H1 (cell line): Measurements from ENCODE around the gene CHD5. TPM values are rescaled to one million over a fixed set of nuclear protein-coding genes. Genes with fewer than 3 reads are reported as not detected.

Source experiments
- CTCF ChIA-PET: fragments of 300-600 bp; sonication (Branson Sonifier 250); formaldehyde crosslinking; loops from one replicate; lab custom pipeline; 2021; ENCODE audit not compliant: partially characterized antibody; lab: Charles Lee
- POLR2A ChIA-PET: fragments of 300-600 bp; sonication (Branson Sonifier 250); formaldehyde crosslinking; loops from one replicate; lab custom pipeline; 2021; ENCODE audit warnings: inconsistent platforms; ENCODE audit not compliant: partially characterized antibody; lab: Charles Lee
- DNase-seq, 2 experiments: peaks; one replicate each; pipeline versions ENCODE4 v3.0.0 to v3.0.0-alpha.2; 2010 to 2022; ENCODE audit warnings: low spot score in 2 of 2, low read depth in 1 of 2, mixed read lengths in 1 of 2
- FAIRE-seq: peaks from 2 replicates; lab custom pipeline; 2011; peaks lifted over from hg19 to GRCh38; lab: Jason Lieb, UNC
- H2AFZ ChIP-seq: 2 replicates; pipeline ENCODE4 v1.8.1; 2012; ENCODE audit warnings: low read length, inconsistent platforms
- H2AK5ac ChIP-seq: 2 replicates; pipeline ENCODE4 v1.6.1; 2013; ENCODE audit warnings: low read depth, low read length
- H2BK120ac ChIP-seq: replicated peaks from 2 replicates; pipeline ENCODE3; 2013; ENCODE audit warnings: low read depth, low read length, inconsistent platforms
- H2BK12ac ChIP-seq: 2 replicates; pipeline ENCODE4 v1.6.1; 2013; ENCODE audit warnings: low read depth, low read length
- H2BK15ac ChIP-seq: 2 replicates; pipeline ENCODE4 v1.6.1; 2013; ENCODE audit warnings: low read length
- H2BK20ac ChIP-seq: 2 replicates; pipeline ENCODE4 v1.6.1; 2013; ENCODE audit warnings: low read length
- H2BK5ac ChIP-seq: 2 replicates; pipeline ENCODE4 v1.6.1; 2013; ENCODE audit warnings: low read depth, low read length
- H3K14ac ChIP-seq: 2 replicates; pipeline ENCODE4 v1.6.1; 2013; ENCODE audit warnings: inconsistent platforms; ENCODE audit not compliant: insufficient read length
- H3K18ac ChIP-seq: 2 replicates; pipeline ENCODE4 v1.6.1; 2013; ENCODE audit warnings: low read length; ENCODE audit errors: extremely low read depth
- H3K23ac ChIP-seq: 2 replicates; pipeline ENCODE4 v1.6.1; 2013; ENCODE audit warnings: inconsistent platforms; ENCODE audit not compliant: insufficient read length
- H3K23me2 ChIP-seq: 2 replicates; pipeline ENCODE4 v1.6.1; 2013; ENCODE audit warnings: low read depth, low read length
- H3K27ac ChIP-seq: 2 replicates; pipeline ENCODE4 v1.6.1; 2011; ENCODE audit warnings: low read depth, low read length, inconsistent platforms
- H3K27me3 ChIP-seq, 4 experiments: replicated peaks in 1 of 4; 1 replicate in 1 of 4; 2 replicates in 3 of 4; pipeline versions ENCODE4 v1.6.1 to v1.8.1; 2011 to 2013; ENCODE audit warnings: low read length in 3 of 4, mild to moderate bottlenecking in 3 of 4, inconsistent platforms in 2 of 4, mixed read lengths in 2 of 4, moderate library complexity in 1 of 4; ENCODE audit not compliant: control insufficient read depth in 3 of 4, insufficient read depth in 3 of 4; ENCODE audit errors: extremely low read depth in 1 of 4
- H3K36me3 ChIP-seq, 4 experiments: 2 replicates each; pipeline versions ENCODE4 v1.6.1 to v1.8.1; 2011 to 2013; ENCODE audit warnings: mild to moderate bottlenecking in 4 of 4, low read length in 3 of 4, moderate library complexity in 2 of 4, control low read depth in 1 of 4, inconsistent platforms in 1 of 4; ENCODE audit not compliant: insufficient read depth in 4 of 4, control insufficient read depth in 2 of 4
- H3K4ac ChIP-seq: replicated peaks from 2 replicates; pipeline ENCODE3; 2013; ENCODE audit warnings: low read length, low read depth, mixed read lengths, inconsistent platforms; ENCODE audit not compliant: insufficient read length
- H3K4me1 ChIP-seq, 4 experiments: replicated peaks in 1 of 4; 1 replicate in 1 of 4; 2 replicates in 3 of 4; pipeline versions ENCODE4 v1.6.1 to v1.8.1; 2011 to 2013; ENCODE audit warnings: low read length in 3 of 4, inconsistent platforms in 2 of 4, mixed read lengths in 1 of 4; ENCODE audit not compliant: insufficient read depth in 4 of 4, control insufficient read depth in 3 of 4
- H3K4me2 ChIP-seq, 2 experiments: 2 replicates each; pipeline versions ENCODE4 v1.6.1 to v1.8.1; 2011 to 2013; ENCODE audit warnings: low read depth in 2 of 2, low read length in 2 of 2, control low read depth in 1 of 2, inconsistent platforms in 1 of 2, mild to moderate bottlenecking in 1 of 2; ENCODE audit not compliant: insufficient read depth in 1 of 2
- H3K4me3 ChIP-seq, 4 experiments: fragments of 200-600, 300-600 bp in 1 of 4; sonication (generic), shearing (Covaris generic), sonication (Bioruptor Twin) in 1 of 4; 2 replicates each; pipeline versions ENCODE4 v1.5.1 to v1.8.1; 2011 to 2016; ENCODE audit warnings: low read length in 4 of 4, low read depth in 3 of 4, control low read depth in 2 of 4, inconsistent platforms in 2 of 4, mild to moderate bottlenecking in 2 of 4, mixed read lengths in 1 of 4, moderate library complexity in 1 of 4; ENCODE audit not compliant: insufficient read depth in 2 of 4; ENCODE audit errors: extremely low read depth in 1 of 4
- H3K56ac ChIP-seq: replicated peaks from 2 replicates; pipeline ENCODE3; 2013; ENCODE audit warnings: low read depth, mild to moderate bottlenecking, mixed read lengths, low read length, inconsistent platforms; ENCODE audit not compliant: insufficient read length
- H3K79me1 ChIP-seq: 2 replicates; pipeline ENCODE4 v1.6.1; 2013; ENCODE audit warnings: low read depth, low read length, control low read depth
- H3K79me2 ChIP-seq, 2 experiments: 2 replicates each; pipeline versions ENCODE4 v1.6.1 to v1.8.1; 2012 to 2013; ENCODE audit warnings: low read length in 2 of 2, mild to moderate bottlenecking in 2 of 2, inconsistent platforms in 1 of 2; ENCODE audit not compliant: insufficient read depth in 2 of 2, control insufficient read depth in 1 of 2
- H3K9ac ChIP-seq, 4 experiments: replicated peaks in 1 of 4; 1 replicate in 1 of 4; 2 replicates in 3 of 4; pipeline versions ENCODE4 v1.6.1 to v1.8.1; 2011 to 2013; ENCODE audit warnings: low read depth in 3 of 4, low read length in 3 of 4, control low read depth in 2 of 4, mild to moderate bottlenecking in 2 of 4, moderate library complexity in 2 of 4, inconsistent platforms in 1 of 4; ENCODE audit errors: extremely low read depth in 1 of 4
- H3K9me3 ChIP-seq, 2 experiments: 2 replicates each; pipeline versions ENCODE4 v1.6.1 to v1.8.1; 2012 to 2013; ENCODE audit warnings: mild to moderate bottlenecking in 2 of 2, moderate library complexity in 2 of 2, control low read depth in 1 of 2, inconsistent platforms in 1 of 2, low read depth in 1 of 2, low read length in 1 of 2, mixed read lengths in 1 of 2; ENCODE audit not compliant: insufficient read depth in 2 of 2
- H4K20me1 ChIP-seq, 2 experiments: replicated peaks in 1 of 2; 2 replicates each; pipeline versions ENCODE3 to v1.8.1; 2011 to 2013; ENCODE audit warnings: inconsistent platforms in 2 of 2, low read length in 2 of 2, mild to moderate bottlenecking in 1 of 2; ENCODE audit not compliant: insufficient read depth in 2 of 2, control insufficient read depth in 1 of 2
- H4K5ac ChIP-seq: 2 replicates; pipeline ENCODE4 v1.6.1; 2013; ENCODE audit warnings: low read length, low read depth, mixed read lengths, inconsistent platforms; ENCODE audit not compliant: insufficient read length
- H4K8ac ChIP-seq: 2 replicates; pipeline ENCODE4 v1.8.0; 2013; ENCODE audit warnings: mild to moderate bottlenecking, moderate library complexity, low read length, inconsistent platforms; ENCODE audit not compliant: insufficient read depth; ENCODE audit errors: extremely low read depth
- H4K91ac ChIP-seq: replicated peaks from 2 replicates; pipeline ENCODE3; 2013; ENCODE audit warnings: low read length, mixed read lengths, inconsistent platforms; ENCODE audit not compliant: insufficient read length
- ASH2L ChIP-seq: fragments of 200-600, 300-600 bp; sonication (generic); IDR thresholded peaks from one replicate; pipeline ENCODE4 v1.7.1; 2017; ENCODE audit warnings: low read length
- BACH1 ChIP-seq: IDR thresholded peaks from 2 replicates; pipeline ENCODE4 v1.6.1; 2012; ENCODE audit warnings: low read length, improper control_type of control experiment
- CEBPB ChIP-seq: IDR thresholded peaks from 2 replicates; pipeline ENCODE4 v1.6.1; 2012; ENCODE audit warnings: low read depth, low read length
- CTBP2 ChIP-seq: IDR thresholded peaks from 2 replicates; pipeline ENCODE4 v1.7.0; 2011; ENCODE audit warnings: borderline replicate concordance, mild to moderate bottlenecking, moderate library complexity, mixed read lengths, low read length; ENCODE audit not compliant: insufficient read depth, insufficient read length
- MAFK ChIP-seq: IDR thresholded peaks from 2 replicates; pipeline ENCODE4 v1.6.1; 2012; ENCODE audit warnings: low read depth, mild to moderate bottlenecking, improper control_type of control experiment, low read length
- TAF1 ChIP-seq: IDR thresholded peaks from 2 replicates; pipeline ENCODE4 v1.6.1; 2011; ENCODE audit warnings: mild to moderate bottlenecking, low read depth, low read length
- WGBS, 2 experiments: shearing (Covaris generic) in 1 of 2; methylation state at CpG; one replicate each; pipeline versions ENCODE4 v1.1.6 to v1.1.7; 2013 to 2015; ENCODE audit warnings: low lambda C conversion rate in 2 of 2, mixed read lengths in 2 of 2, inconsistent platforms in 1 of 2, low coverage in 1 of 2, missing lambda C conversion rate in 1 of 2; ENCODE audit not compliant: insufficient replicate concordance in 2 of 2, insufficient coverage in 1 of 2, insufficient read length in 1 of 2; ENCODE audit errors: extremely low coverage in 1 of 2, missing lambda C conversion rate in 1 of 2; 5-methylcytosine and 5-hydroxymethylcytosine counted together
- polyA plus RNA-seq, 7 experiments: library from polyadenylated mRNA; depleted of rRNA in 3 of 7; stranded (reverse) in 5 of 7; unstranded in 2 of 7; fragments of >200 nt in 5 of 7; fragments of 200-250 nt in 2 of 7; gene quantifications; 1 replicate in 5 of 7; 2 replicates in 1 of 7; 4 replicates in 1 of 7; pipeline versions ENCODE4 v1.2.1 to v1.2.3, GENCODE V29; 2011 to 2013; ENCODE audit warnings: missing spikeins in 2 of 7, mixed read lengths in 2 of 7
- total RNA-seq: library from RNA; stranded (reverse); fragmentation: NEBNext Ultra II Directional; extraction: Animal tissue kit (Norgen Biotek cat#: 25700); gene quantifications from 2 replicates; pipeline ENCODE4 v1.2.1, GENCODE V29; 2021
- TF ChIP-seq, protein P1 (sequence below): IDR thresholded peaks from 2 replicates; pipeline ENCODE4 v1.6.1; 2011; ENCODE audit warnings: low read depth, mild to moderate bottlenecking, low read length; ENCODE audit not compliant: insufficient read depth
- TF ChIP-seq, protein P2 (sequence below), 3 experiments: IDR thresholded peaks; 1 replicate in 2 of 3; 2 replicates in 1 of 3; pipeline versions ENCODE4 v1.5.1 to v1.6.1; 2011; ENCODE audit warnings: low read length in 3 of 3, mild to moderate bottlenecking in 3 of 3, inconsistent platforms in 2 of 3, low read depth in 1 of 3, moderate library complexity in 1 of 3; ENCODE audit not compliant: insufficient read depth in 1 of 3; ENCODE audit errors: control extremely low read depth in 1 of 3

CHD5 gene
- total and polyA plus RNA-seq, 2 of the 8 experiments (the other 6 are each of a cell fraction or from before 2014, with no cell fraction given), result 0.42 to 1.8 TPM

DNA sequence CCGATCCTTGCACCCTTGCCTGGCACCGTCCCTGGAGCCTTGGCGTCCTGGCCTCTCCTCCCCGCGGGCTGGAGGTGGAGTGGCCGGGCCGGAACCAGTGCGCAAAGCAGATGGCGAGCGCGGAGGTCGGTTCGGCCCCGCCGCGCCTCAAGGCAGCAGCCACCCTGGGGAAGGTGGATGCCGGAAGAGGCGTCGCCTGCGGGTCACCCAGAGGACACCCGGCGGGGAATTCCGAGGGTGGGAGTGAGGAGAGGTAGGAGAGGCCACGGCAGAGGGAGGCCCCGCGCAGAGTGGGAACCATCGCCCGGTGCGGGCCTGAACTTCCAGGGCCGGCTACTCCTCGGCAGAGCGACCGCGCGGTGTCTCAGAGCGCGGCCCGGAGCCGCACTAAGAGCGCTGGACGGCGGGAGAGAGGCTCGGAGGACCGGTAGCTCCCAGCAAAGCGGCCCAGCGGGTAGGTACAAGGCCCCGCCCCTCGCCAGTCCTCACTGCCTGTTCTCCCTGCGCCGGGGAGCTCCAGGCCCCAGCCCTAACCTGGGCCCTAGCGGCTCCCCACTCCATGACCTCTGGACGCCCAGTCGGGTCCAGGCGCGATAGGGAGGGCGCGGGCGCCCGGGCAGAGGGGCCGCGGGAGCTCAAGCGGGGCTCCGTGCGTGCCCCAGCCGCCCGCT lies 25.9 kb upstream of the CHD5 start, which contains the start of gene RNF207:
RNF207 (plus strand) TSS at position 271 of the 671 bp plus-strand sequence. CDS start 417 bp downstream, outside the sequence.
- H3K36me3 ChIP-seq, result no peaks in the 10 kb centered on the region
- no peaks in the 10 kb centered on the region for H3K79me2 ChIP-seq
- peak within 1 kb of the TSS; percentile 35 to 61 (median 48) for H3K4me3 ChIP-seq
- H3K4me1 ChIP-seq, result peaks cover 1 to 29% (median 24%) of the 10 kb centered on the region in 4 experiments
- H3K56ac ChIP-seq, result peak within 1 kb of the TSS; percentile 46
- H2BK20ac ChIP-seq, result no peak within 1 kb of the TSS; the same call in 1 of the 2 replicates
- peak within 1 kb of the TSS; percentile 58; the same call in 1 of the 2 replicates for H2AFZ ChIP-seq
- H2BK15ac ChIP-seq, result 0 out of 2 replicates have a peak within 1 kb of the TSS, but pooled peaks have one; percentile 46
- H3K27ac ChIP-seq, result no peak within 1 kb of the TSS
- peak within 1 kb of the TSS; percentile 57 to 92 for H3K4me2 ChIP-seq
- H2AK5ac ChIP-seq, result 0 out of 2 replicates have a peak within 1 kb of the TSS, but pooled peaks have one; percentile 65
- H3K4ac ChIP-seq, result no peak within 1 kb of the TSS
- H4K5ac ChIP-seq, result peak within 1 kb of the TSS; percentile 51
- FAIRE-seq, result no peak
- H4K91ac ChIP-seq, result peak within 1 kb of the TSS; percentile 89
- no peaks in the 10 kb centered on the region for H3K9me3 ChIP-seq
- no peak within 1 kb of the TSS for H3K23ac ChIP-seq
- H2BK12ac ChIP-seq, result peak within 1 kb of the TSS; percentile 84; the same call in 1 of the 2 replicates
- no peak within 1 kb of the TSS for H3K14ac ChIP-seq
- H3K79me1 ChIP-seq, result no peaks in the 10 kb centered on the region
- peak within 1 kb of the TSS; percentile 72 for H2BK120ac ChIP-seq
- no peak within 1 kb of the TSS for H2BK5ac ChIP-seq
- CTCF ChIA-PET, result interaction anchor here (0.7 to 17.1 kb wide), 15 partner anchors 10 to 213 kb away, joined by 3 to 353 read pairs (median 4); partner anchors contain the start of genes HES2, HES3 and ICMT
- H3K9ac ChIP-seq, result no peak within 1 kb of the TSS
- peak in 1 of 2 experiments; percentile 87 for DNase-seq
- WGBS, 2 experiments, result 4% methylated on average over 30 of the region's 66 CpGs; no CpG with 5 or more reads in 1 of the 2 experiments
- peak within 1 kb of the TSS; percentile 71 for H3K18ac ChIP-seq
- H3K27me3 ChIP-seq, result peaks cover 1 to 52% (median 40%) of the 10 kb centered on the region in 4 experiments
- H4K8ac ChIP-seq, result peak within 1 kb of the TSS; percentile 75; the same call in 1 of the 2 replicates
- POLR2A ChIA-PET, result interaction anchor here (0.7 to 5.6 kb wide), 21 partner anchors 8 to 342 kb away, joined by 3 to 78 read pairs (median 4); partner anchors contain the start of genes HES3, ICMT, RPL22 and TNFRSF25
- H3K23me2 ChIP-seq, result peaks cover 20% of the 10 kb centered on the region; the same call in 1 of the 2 replicates
- peaks cover 0 to 7% of the 10 kb centered on the region in 2 experiments for H4K20me1 ChIP-seq
- TF ChIP-seq, protein P1, sequence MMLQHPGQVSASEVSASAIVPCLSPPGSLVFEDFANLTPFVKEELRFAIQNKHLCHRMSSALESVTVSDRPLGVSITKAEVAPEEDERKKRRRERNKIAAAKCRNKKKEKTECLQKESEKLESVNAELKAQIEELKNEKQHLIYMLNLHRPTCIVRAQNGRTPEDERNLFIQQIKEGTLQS, result no peak
- peak; percentile 87 for TF ChIP-seq CTBP2
- no peak for TF ChIP-seq MAFK
- TF ChIP-seq, protein P2, sequence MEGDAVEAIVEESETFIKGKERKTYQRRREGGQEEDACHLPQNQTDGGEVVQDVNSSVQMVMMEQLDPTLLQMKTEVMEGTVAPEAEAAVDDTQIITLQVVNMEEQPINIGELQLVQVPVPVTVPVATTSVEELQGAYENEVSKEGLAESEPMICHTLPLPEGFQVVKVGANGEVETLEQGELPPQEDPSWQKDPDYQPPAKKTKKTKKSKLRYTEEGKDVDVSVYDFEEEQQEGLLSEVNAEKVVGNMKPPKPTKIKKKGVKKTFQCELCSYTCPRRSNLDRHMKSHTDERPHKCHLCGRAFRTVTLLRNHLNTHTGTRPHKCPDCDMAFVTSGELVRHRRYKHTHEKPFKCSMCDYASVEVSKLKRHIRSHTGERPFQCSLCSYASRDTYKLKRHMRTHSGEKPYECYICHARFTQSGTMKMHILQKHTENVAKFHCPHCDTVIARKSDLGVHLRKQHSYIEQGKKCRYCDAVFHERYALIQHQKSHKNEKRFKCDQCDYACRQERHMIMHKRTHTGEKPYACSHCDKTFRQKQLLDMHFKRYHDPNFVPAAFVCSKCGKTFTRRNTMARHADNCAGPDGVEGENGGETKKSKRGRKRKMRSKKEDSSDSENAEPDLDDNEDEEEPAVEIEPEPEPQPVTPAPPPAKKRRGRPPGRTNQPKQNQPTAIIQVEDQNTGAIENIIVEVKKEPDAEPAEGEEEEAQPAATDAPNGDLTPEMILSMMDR (IDR thresholded peaks at IDR 0.05; ENCODE audit: control extremely low read depth in 1 of 3, insufficient read depth in 1 of 3, low read depth in 1 of 3, low read length in 3 of 3), result no peak
- no peak for TF ChIP-seq CEBPB
- peak; percentile 34 for TF ChIP-seq ASH2L
- no peak for TF ChIP-seq BACH1
- peak; percentile 40; the same call in 1 of the 2 replicates for TF ChIP-seq TAF1
